Measurements from ENCODE around the gene AKAP10. TPM values are rescaled to one million over a fixed set of nuclear protein-coding genes. Genes with fewer than 3 reads are reported as not detected.

AKAP10 gene
- total and polyA plus RNA-seq, 2 of the 8 experiments (the other 6 are each of a cell fraction or from before 2014, with no cell fraction given) = 13.3 to 27.0 TPM

DNA sequence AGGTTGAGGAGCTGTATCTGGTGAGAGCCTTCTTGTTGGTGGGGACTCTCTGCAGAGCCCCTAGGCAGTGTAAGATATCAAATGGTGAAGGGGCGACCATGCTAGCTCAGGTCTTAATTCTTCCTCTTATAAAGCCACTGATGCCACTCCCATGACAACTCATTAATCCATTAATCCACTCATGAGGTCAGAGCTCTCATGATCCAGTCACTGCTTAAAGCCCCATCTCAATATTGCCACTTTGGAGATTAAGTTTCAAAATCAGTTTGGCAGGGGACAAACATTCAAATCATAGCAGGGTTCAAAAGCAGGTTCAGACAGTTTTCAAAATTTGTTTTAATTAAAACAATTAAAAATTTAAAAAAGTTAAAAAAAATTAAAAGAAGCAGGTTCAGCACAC is 18.5 kb upstream of the AKAP10 start:
- Histone ChIP-seq H3K36me3 (ENCODE audit: control insufficient read depth in 2 of 4, insufficient read depth in 4 of 4, low read length in 3 of 4) (no peaks in the 10 kb centered on the region), H4K91ac (replicated peaks; ENCODE audit: insufficient read length, low read length) (no peak overlapping the region), H3K4ac (replicated peaks; ENCODE audit: insufficient read length, low read depth, low read length) (no peak overlapping the region), H3K27ac (ENCODE audit: low read depth, low read length) (no peak overlapping the region), H3K79me2 (ENCODE audit: control insufficient read depth in 1 of 2, insufficient read depth in 2 of 2, low read length in 2 of 2) (no peaks in the 10 kb centered on the region), H3K14ac (ENCODE audit: insufficient read length) (no peak overlapping the region), H4K5ac (ENCODE audit: insufficient read length, low read depth, low read length) (no peak overlapping the region), H2BK5ac (ENCODE audit: low read depth, low read length) (no peak overlapping the region), H2BK12ac (ENCODE audit: low read depth, low read length) (no peak overlapping the region), H3K4me3 (ENCODE audit: extremely low read depth in 1 of 4, insufficient read depth in 2 of 4, low read depth in 3 of 4, low read length in 4 of 4) (no peak overlapping the region; a peak in 1 of 8 replicates), H3K4me2 (ENCODE audit: insufficient read depth in 1 of 2, low read depth in 2 of 2, low read length in 2 of 2) (no peak overlapping the region), H3K56ac (replicated peaks; ENCODE audit: insufficient read length, low read depth, low read length) (no peak overlapping the region), H3K4me1 (replicated peaks in 1 of 4; ENCODE audit: control insufficient read depth in 3 of 4, insufficient read depth in 4 of 4, low read length in 3 of 4) (no peaks in the 10 kb centered on the region), H3K9me3 (ENCODE audit: insufficient read depth in 2 of 2, low read depth in 1 of 2, low read length in 1 of 2) (no peaks in the 10 kb centered on the region), H2BK120ac (replicated peaks; ENCODE audit: low read depth, low read length) (no peak overlapping the region), H2AK5ac (ENCODE audit: low read depth, low read length) (no peak overlapping the region), H2BK20ac (ENCODE audit: low read length) (no peak overlapping the region), H4K8ac (ENCODE audit: extremely low read depth, insufficient read depth, low read length) (no peak overlapping the region), H3K79me1 (ENCODE audit: low read depth, low read length) (no peaks in the 10 kb centered on the region), H3K9ac (replicated peaks in 1 of 4; ENCODE audit: extremely low read depth in 1 of 4, low read depth in 3 of 4, low read length in 3 of 4) (no peak overlapping the region), H2BK15ac (ENCODE audit: low read length) (no peak overlapping the region), H3K23me2 (ENCODE audit: low read depth, low read length) (no peaks in the 10 kb centered on the region), H3K27me3 (replicated peaks in 1 of 4; ENCODE audit: control insufficient read depth in 3 of 4, extremely low read depth in 1 of 4, insufficient read depth in 3 of 4, low read length in 3 of 4) (no peaks in the 10 kb centered on the region), H4K20me1 (replicated peaks in 1 of 2; ENCODE audit: control insufficient read depth in 1 of 2, insufficient read depth in 2 of 2, low read length in 2 of 2) (no peaks in the 10 kb centered on the region), H2AFZ (ENCODE audit: low read length) (no peak overlapping the region), H3K23ac (ENCODE audit: insufficient read length) (no peak overlapping the region), H3K18ac (ENCODE audit: extremely low read depth, low read length) (no peak overlapping the region)
- no peak for TF ChIP-seq BRCA1 (IDR thresholded peaks at IDR 0.05; ENCODE audit: low read depth, low read length)
- TF ChIP-seq RFX5 (IDR thresholded peaks at IDR 0.05; ENCODE audit: borderline replicate concordance, low read depth, low read length) = no peak
- TF ChIP-seq, protein P1, sequence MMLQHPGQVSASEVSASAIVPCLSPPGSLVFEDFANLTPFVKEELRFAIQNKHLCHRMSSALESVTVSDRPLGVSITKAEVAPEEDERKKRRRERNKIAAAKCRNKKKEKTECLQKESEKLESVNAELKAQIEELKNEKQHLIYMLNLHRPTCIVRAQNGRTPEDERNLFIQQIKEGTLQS (IDR thresholded peaks at IDR 0.05; ENCODE audit: insufficient read depth, low read depth, low read length) = no peak
- TF ChIP-seq TEAD4 (IDR thresholded peaks at IDR 0.05; ENCODE audit: low read depth, low read length) = no peak
- TF ChIP-seq POLR2AphosphoS5 (IDR thresholded peaks at IDR 0.05; ENCODE audit: low read depth, low read length) = no peak
- no peak for TF ChIP-seq SUZ12 (IDR thresholded peaks at IDR 0.05; ENCODE audit: low read length)
- no peak for TF ChIP-seq KDM1A (IDR thresholded peaks at IDR 0.05; ENCODE audit: borderline replicate concordance, low read length)
- no peak for TF ChIP-seq PHF8 (conservative IDR thresholded peaks at IDR 0.05; ENCODE audit: low read depth, low read length)
- FAIRE-seq (no peak), DNase-seq (ENCODE audit: low read depth in 1 of 2, low spot score in 2 of 2) (no peak)
- ChIA-PET POLR2A (ENCODE audit: partially characterized antibody) (interaction anchor here (2.1 kb wide), 1 partner anchor 19 kb away, joined by 9 read pairs; the partner anchor contains the start of gene AKAP10), CTCF (ENCODE audit: partially characterized antibody) (interaction anchor here (0.7 to 1.6 kb wide), 4 partner anchors 12 to 125 kb away, joined by 3 to 6 read pairs (median 4); partner anchors contain the start of gene SPECC1)
- 86% methylated on average over 1 of the region's 1 CpG; no CpG with 5 or more reads in 1 of the 2 experiments for WGBS, 2 experiments (ENCODE audit: extremely low coverage in 1 of 2, insufficient coverage in 1 of 2, insufficient read length in 1 of 2, insufficient replicate concordance in 2 of 2, low coverage in 1 of 2, low lambda C conversion rate in 2 of 2, missing lambda C conversion rate in 1 of 2)

Measured in H1 (cell line).